NCI-H2107 treated with DMSO at 0.1 percent for 48 hours (cell line): ENCODE results near the gene MED22.
A peak's percentile ranks its signal among the peaks of the same experiment; 100 is the strongest.
"Not testable (repeated sequence)": the region's sequence is repeated elsewhere in the genome, so short reads cannot be mapped to it uniquely, and the experiment has no call there.

Experiments used
- DNase-seq: peaks from one replicate; lab custom pipeline; 2025; ENCODE audit not compliant: unreplicated experiment; lab: John Stamatoyannopoulos, UW

MED22 gene

DNA sequence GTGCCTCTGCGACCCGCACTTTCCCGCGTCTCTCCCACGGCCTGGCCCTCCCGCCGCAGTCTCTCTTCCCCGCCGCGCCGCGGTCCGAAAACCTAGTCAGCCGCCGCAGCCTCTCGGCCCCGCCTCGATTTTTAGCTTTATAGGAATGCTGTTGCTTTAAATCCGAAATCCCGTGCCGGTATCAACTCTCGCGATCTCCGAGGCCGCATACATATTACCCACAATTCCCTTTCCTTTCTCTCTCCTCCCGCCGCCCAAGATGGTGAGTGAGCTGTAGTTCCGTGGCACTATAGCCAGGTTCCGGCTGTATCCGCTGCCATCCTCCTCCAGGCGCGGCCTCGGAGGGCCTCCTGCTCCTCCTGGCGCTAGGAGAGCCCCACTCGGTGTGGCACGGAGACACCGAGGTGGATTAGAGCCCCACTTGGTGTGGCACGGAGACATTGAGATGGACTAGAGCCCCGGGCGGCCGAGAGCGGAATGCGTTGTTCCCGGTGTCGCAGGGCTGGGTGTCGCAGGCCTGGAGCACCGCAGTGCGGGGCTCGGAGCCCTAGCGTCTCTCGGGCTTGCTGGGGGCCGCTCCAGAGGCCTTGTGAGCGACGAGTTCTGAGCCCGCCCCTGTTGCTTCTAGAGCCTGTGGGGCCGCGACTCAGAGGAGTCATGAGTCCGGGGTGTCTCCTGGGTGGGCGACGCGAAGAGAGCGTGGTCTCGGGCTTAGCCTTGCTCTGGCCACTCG lies at the start of gene MED22, which contains the start of gene RPL7A:
MED22 (minus strand) TSS at position 147 of the 733 bp plus-strand sequence. CDS start 1,469 bp downstream, outside the sequence.
RPL7A (plus strand) TSS at position 234 of the 733 bp plus-strand sequence; CDS start at position 260, 26 bp downstream.
- peak; percentile 90 for DNase-seq

DNA sequence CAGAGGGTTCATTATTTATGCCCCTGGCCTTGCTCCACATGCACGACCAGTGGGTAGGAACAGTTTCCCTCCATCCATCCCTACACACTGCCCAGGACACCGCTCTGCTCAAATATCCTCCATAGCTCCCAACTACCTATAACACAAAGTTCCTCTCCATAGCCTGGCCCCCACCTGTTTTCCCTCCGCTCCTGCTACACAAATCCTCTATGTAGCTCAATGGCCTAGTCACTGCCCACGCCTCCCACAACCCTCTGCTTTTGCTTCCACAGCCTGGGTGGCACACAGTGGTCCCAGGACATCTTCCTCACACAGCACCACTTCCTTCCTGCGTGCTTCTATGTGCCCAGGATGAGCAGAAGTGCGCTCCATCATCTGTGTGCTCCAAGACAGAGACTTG lies 49.4 kb upstream of the MED22 start:
- DNase-seq, result no peak

DNA sequence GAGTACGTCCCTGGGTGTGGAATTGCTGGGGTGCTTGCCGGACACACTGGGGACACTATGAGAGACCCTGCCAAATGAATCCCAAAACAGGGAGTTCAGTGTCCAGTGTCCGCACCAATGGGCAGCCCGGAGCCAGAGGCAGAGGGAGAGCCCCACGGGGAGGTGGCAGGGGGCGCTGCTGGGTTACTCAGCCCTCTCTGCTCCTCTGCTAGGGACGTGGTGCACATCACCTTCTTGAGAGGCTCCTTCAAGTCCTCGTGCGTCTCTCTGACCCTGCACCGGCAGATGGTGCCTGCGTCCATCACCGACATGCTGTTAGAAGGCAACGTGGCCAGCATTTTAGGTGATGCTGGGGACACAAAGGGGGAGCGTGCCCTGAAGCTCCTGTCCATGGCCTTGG lies 49.0 kb upstream of the MED22 start:
- no peak for DNase-seq

DNA sequence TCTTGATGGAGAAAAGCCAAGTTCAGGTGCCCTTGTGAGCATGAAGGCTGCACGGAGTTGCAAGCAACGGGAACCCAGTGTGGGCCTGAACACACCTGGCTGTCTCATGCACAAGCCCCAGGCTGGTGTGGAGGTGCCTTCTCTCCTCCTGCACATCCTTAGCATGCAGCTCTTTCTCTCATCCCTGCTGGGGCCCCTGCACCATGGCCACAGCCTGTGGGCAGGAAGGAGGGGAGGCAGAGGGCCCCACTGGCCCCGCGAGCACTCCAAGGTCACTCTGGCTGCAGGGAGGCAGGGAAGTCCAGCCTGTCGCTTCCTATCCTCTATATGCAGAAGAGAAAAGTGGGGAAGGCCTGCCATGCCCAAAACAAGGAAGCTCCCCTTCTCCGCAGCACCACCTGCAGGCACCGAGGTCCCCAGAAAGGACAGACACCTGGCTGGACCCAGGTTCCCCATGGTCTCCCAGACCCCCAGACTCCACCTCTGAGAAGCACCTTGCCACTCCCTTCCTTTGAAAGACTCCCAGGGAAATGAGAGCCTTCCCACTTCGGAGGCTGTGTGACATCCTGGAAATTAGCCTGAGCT lies 46.8 kb upstream of the MED22 start:
- no peak for DNase-seq

DNA sequence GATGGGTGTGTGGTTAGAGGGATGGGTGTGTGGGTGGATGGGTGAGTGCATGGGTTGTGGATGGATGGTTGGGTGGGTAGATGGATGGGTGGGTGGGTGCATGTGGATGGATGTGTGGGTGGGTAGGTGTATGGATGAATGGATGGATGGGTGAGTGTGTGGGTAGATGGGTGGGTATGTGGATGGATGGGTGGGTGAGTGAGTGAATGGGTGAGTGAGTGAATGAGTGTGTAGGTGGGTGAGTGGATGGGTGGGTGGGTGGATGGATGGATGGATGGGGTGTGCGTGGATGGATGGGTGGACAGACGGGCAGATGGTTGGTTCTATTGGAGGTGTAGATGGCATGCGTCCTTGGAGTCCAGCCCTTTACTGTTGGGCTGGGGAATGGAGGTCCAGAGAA lies 45.5 kb upstream of the MED22 start:
- no peak for DNase-seq

DNA sequence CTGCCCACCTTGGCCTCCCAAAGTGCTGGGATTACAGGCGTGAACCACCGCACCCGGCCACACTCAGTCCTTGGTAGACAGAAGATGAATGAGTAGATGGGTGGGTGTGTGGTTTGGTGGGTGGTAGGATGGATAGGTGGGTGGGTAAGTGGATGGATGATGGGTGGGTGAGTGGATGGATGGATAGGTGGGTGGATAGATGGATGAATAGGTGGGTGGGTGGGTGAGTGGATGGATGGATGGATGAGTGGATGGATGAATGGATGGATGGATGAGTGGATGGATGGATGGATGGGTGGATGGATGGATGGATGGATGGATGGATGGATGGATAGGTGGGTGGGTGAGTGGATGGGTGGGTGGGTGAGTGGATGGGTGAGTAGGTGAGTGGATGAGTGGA lies 44.4 kb upstream of the MED22 start:
- DNase-seq, result not testable (repeated sequence)

DNA sequence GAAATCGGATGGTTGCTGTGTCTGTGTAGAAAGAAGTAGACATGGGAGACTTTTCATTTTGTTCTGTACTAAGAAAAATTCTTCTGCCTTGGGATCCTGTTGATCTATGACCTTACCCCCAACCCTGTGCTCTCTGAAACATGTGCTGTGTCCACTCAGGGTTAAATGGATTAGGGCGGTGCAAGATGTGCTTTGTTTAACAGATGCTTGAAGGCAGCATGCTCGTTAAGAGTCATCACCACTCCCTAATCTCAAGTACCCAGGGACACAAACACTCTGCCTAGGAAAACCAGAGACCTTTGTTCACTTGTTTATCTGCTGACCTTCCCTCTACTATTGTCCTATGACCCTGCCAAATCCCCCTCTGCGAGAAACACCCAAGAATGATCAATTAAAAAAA lies 43.5 kb upstream of the MED22 start:
- not testable (repeated sequence) for DNase-seq

DNA sequence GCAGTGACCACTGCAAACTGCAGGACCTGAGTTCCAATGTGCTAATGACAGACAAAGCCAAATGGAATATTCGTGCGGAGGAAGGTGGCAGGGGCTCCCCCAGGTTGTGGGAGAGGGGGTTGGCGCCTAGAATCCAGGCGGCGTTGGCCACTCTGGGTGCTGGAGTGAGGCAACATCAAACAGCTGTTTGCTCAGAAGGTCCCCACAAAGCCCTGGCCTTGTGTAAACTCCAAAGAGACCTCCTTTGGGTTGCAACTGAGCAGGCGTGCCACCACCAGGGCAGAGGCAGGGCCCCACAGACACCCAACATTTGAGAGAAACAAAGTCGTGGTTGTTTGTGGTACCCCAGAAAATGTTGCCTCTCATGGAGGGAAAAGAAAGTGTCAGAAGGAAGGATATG lies 42.8 kb upstream of the MED22 start:
- DNase-seq, result no peak

DNA sequence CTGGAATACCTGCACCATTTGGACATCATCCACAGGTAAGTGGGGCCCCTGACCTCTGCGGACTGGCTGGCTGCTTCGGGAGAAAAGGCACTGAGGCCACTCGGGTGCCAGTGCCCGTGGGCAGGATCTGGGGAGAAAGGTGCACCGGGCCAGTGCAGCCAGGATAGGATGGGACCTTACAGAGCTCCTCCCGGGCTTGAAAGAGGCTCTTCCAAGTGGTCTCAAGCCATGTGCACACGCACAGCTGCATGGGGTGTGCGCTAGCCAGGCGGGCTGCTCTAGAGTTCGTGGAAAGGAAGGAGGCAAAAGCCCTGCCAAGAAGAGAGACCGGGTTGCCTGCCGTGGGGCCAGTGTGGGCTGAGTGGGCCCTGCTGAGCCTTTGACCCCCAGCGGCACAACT lies 41.6 kb upstream of the MED22 start:
- no peak for DNase-seq

DNA sequence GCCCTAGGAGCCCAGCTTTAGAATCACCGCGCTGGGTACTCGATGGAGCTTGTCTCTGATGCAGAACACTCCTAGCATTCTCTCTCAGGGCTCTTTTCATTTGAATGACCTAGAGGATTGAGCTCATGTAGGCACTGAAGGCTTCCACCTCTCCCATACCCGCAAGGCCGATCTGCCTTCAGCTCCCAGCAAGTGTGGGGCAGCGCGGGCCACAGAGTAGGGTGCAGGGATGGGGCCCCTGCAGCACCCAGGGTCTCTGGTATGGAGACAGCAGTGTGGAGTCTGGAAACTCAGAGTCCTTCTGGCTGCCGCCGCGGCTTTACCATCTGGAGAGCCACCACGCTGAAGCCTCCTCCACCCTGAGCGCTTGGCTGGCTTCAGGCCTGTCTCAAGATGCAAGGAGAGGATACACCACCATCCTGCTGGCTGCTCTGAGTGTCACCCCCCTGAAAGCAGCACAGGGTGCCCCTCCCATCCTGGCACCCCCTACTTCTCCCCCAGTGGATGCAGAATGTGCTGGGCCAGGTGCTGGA lies 41.2 kb upstream of the MED22 start:
- no peak for DNase-seq

DNA sequence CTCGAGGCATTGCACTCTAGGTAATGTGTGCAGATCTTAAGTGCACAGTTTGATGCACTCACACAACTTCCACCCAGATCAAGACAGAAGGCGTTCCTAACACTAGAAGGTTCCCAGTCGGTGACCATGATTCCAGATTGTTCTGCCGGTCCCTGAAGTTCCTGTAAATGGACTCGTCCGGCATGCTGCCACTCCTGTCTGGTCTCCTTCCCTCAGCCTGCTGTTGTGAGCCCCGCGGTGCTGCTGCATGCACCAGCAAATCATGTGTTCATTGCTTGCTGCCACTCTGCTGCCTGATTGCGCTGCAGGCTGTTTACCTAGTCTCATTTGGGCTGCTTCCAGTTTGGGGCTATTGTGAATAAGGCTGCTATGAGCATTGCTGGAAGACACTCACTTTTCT lies 39.7 kb upstream of the MED22 start:
- DNase-seq, result no peak

DNA sequence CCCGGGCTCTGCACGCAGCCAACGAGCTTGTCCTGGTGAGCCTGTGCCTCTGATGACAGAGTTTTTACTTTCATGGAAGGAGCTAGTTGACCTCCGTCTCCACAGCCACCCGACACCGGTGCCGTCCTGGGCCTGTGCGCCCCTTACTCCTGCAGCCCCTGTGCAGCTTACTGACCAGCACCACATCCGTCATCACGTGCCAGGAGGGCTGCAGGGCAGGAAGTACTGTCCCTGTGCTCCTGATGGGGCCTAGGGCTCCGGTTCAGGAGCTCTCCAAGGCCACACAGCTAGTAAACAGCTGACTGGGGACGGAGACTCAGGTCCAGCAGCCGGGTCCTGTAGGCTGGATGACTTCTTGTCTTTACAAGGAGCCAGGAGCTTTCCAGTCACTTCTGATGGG lies 38.4 kb upstream of the MED22 start:
- DNase-seq, result no peak

DNA sequence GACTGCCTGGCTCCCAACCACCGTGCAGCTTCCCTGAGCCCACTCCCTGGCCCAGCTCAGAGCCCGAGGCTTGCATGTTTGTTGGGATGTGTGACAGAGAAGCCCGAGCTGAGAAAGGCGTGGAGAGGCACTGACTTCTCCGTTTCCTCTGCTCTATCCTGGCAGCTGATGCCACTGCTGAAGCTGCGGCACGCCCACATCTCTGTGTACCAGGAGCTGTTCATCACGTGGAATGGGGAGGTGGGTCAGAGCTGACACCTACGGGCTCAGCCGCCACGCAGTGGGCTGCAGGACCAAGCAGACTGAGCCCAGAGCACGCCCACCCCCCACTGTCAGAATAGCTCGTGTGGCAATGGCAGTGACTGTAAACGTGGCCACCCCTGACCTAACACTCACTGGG lies 37.5 kb upstream of the MED22 start:
- no peak for DNase-seq

DNA sequence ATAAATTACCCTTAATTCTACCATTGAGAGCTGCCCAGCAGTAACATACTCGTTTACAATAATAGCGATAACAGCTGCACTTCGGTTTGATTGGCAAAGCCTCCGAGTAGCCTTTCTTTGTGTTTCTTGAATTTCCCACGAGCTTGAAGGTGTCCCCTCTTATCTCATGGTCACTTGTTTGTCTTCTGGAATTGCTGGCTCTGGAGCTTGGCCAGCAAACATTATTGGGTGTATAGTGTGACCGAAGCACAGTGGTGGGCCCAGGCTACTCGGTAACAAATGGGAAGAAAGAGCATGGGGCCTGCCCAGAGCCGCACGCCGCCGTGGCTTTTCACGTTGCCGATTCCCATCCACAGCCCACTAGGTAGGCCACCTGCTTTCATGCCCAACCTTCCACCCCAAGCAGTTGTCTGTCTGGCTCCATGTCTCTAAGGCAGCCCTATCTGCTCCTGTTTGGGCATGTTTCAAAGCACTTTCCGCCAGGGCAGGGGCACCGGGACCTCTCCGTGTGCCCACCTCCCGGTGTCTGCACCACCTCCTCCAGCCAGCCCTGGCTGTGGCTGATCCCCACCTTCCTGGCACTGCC lies 36.9 kb upstream of the MED22 start:
- no peak for DNase-seq

DNA sequence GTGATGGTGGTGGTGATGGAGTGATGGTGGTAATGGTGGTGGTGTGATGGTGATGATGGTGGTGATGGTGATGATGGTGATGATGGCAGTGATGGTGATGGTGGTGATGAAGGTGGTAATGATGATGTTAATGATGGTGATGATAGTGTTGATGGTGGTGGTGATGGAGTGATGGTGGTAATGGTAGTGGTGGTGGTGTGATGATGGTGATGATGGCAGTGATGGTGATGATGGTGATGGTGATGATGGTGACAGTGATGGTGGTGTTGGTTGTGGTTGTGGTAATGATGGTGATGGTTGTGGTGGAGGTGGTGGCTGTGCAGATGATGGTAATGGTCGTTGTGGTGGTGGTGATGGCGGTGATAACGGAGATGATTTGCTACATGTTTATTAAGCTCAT lies 35.5 kb upstream of the MED22 start:
- no peak for DNase-seq

DNA sequence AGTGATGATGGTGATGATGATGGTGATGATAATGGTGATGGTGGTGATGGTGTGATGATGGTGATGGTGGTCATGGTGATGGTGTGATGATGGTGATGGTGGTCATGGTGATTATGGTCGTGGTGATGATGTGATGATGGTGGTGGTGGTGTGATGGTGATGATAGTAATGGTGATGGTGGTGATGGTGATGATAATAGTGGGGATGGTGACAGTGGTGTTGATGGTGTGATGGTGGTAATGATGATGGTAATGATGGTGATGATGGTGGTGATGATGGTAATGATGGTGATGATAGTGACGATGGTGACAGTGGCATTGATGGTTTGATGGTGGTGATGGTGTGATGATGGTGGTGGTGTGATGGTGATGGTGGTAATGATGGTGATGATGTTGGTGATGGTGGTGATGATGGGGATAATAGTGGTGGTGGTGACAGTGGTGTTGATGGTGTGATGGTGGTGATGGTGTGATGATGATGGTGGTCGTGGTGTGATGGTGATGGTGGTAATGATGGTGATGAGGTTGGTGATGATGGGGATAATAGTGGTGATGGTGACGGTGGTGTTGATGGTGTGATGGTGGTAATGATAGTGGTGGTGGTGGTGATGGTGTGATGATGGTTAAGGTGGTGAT lies 34.7 kb upstream of the MED22 start:
- no peak for DNase-seq

DNA sequence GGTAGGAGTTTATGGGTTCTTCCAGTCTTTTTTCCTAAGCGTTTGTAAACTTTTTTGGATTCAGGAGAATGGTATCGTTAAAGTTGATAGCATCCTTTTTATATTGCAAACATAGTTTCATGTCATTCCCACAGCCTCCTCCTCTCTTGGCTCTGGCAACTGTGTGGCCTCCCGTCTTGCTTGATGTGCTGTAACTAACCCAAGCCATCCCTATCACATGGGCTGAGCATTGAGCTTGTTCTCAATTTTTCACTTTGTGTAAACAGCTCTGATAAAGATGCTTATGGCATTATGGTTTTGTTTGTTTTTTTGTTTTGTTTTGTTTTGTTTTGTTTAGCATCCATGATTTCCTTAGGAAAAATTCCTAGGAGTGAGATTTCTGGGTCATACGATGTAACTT lies 32.8 kb upstream of the MED22 start:
- DNase-seq, result no peak

DNA sequence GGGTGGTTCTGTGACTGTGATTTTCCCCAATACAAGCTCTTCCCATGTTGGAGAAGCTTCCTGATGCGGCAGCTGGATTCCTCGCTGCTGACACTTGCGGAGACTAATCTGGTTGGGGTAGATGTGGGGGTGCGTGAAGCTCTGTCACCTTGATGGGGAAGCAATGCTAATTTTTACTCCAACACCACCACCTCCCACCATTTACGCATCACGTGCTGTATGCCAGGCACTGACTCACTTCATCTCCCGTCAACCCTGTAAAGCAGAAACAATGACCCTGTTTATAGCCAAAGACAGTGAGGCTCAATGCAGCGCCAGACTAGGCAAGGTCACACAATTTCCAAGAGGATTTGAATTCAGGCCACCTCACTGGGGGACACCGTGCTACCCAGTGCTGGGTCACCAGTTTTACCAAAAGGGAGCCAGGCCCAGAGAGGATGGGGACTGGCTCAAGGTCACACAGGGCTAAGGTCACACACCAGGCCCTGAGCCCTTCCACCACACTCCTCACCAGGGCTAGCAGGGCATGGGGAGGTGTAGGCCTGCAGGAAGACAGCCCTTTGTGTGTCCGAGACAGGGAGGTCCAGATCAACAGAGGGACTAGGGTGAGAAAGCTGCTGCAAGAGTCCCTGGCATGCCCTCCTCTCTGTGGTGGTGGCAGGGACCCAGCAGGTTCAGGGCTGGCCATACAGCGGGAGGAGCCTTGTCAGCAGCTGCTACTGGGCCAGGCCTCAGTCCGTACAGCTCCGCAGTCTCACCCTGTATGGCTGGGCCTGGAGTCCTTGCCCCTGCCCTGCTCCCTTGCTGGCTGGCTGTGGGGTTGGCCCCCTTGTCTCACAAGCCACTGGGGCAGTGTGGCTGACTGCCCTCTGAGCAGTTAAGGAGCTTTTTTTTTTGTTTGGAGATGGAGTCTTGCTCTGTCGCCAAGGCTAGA lies 31.5 kb upstream of the MED22 start:
- DNase-seq, result no peak

DNA sequence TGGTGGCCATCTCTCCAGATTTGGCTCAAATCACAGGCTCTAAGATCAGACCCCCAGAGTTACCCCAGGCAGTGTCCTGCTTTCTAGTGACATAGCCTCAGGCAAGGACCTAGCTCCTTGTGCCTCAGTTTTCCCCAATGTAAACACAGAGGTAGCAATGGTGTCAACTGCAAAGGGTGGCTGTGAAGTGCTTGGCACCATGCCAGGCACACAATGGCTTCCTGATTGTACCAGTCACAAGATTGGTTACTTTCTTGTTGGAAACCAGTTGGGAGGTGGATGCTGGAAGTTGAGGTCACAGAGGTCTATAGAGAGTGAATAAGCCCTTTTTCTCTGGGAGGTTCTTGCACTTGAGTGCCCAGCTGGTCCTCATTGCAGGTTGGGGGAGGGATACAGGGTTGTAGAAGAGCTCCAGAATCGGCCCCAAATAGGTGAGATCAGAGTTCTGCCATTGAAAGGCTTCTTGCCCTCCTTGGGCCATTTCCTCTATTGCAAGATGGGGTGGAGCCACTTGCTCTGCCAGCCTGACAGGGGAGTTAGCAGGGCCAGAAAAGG lies 30.6 kb upstream of the MED22 start:
- no peak for DNase-seq

DNA sequence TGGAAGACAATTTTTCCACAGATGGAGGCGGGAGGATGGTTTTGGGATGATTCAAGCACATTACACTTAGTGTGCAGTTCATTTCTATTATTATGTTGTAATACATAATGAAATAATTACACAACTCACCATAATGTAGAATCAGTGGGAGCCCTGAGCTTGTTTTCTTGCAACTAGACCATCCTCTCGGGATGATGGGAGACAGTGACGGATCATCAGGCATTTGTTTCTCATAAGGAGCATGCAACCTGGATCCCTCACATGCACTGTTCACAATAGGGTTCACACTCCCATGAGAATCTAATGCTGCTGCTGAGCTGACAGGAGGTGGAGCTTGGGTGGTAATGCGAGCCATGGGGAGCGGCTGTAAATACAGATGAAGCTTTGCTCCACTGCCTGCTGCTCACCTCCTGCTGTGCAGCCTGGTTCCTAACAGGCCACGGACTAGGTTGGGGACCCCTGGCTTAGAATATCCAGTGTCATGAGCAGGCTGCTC lies 29.8 kb upstream of the MED22 start:
- no peak for DNase-seq
